Tibial nerve (tissue), 3 donors: ENCODE measurements around the gene ABHD12.

ENCODE experiments used
- POLR2A ChIP-seq, 2 donors: fragments of 450-650 bp; IDR thresholded peaks; one replicate each; pipeline ENCODE4 v1.6.1; 2017; ENCODE audit warnings: antibody characterized with exemption in 2 of 2, mild to moderate bottlenecking in 2 of 2, moderate library complexity in 2 of 2
- TF ChIP-seq, protein P1 (sequence below), 5 experiments: fragments of 200-600 bp in 3 of 5; fragments of 450-650 bp in 2 of 5; sonication (generic) in 3 of 5; IDR thresholded peaks; one replicate each; pipeline ENCODE4 v1.5.1; 2016 to 2019; ENCODE audit warnings: antibody characterized with exemption in 5 of 5, mild to moderate bottlenecking in 3 of 5, moderate library complexity in 2 of 5

DNA sequence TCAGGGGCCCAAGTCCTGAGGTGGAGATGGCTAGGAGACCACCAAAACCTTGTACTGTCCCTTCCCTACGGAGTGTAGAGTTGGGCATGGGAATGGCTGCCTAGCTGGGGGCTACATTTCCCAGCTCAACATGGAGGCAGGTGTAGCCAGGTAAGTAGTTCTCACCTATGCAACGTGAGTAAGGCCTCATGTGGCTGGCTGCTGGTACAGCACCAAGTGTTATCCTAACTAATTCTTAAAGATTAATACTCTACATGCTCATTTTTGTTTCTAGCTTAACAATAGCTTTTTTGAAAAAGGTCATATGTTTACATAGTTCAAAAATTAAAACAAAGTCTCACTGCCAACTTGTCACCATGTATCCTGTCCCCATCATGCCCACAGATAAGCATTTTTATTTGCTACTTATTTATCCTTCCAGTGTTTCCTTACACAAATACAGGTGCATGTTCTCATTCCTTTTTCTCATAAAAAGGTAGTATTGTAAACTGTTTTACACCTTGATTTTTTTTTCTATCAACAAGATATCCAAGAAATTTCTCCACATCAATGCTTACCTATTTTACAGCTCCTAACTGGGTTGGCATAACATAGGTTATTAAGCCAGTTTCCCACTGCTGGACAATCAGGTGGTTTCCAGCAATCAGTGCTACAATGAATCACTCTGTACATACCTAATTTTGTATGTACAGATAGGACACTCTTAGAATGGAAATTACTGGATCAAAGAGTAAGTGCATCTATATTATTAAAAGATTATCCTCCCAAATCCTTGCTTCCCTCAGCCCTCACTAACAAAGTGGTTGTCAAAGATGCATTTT, 25.5 kb downstream of the ABHD12 start:
- TF ChIP-seq, protein P1, sequence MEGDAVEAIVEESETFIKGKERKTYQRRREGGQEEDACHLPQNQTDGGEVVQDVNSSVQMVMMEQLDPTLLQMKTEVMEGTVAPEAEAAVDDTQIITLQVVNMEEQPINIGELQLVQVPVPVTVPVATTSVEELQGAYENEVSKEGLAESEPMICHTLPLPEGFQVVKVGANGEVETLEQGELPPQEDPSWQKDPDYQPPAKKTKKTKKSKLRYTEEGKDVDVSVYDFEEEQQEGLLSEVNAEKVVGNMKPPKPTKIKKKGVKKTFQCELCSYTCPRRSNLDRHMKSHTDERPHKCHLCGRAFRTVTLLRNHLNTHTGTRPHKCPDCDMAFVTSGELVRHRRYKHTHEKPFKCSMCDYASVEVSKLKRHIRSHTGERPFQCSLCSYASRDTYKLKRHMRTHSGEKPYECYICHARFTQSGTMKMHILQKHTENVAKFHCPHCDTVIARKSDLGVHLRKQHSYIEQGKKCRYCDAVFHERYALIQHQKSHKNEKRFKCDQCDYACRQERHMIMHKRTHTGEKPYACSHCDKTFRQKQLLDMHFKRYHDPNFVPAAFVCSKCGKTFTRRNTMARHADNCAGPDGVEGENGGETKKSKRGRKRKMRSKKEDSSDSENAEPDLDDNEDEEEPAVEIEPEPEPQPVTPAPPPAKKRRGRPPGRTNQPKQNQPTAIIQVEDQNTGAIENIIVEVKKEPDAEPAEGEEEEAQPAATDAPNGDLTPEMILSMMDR (IDR thresholded peaks at IDR 0.05) = no peak
- TF ChIP-seq POLR2A (IDR thresholded peaks at IDR 0.05) = no peak
